Measurements from ENCODE around the gene OR2T11. TPM values are rescaled to one million over a fixed set of nuclear protein-coding genes. Genes with fewer than 3 reads are reported as not detected.
"Not testable (repeated sequence)": the region's sequence is repeated elsewhere in the genome, so short reads cannot be mapped to it uniquely, and the experiment has no call there.

OR2T11 gene
- total RNA-seq, 2 donors from 2014 or later: not detected

- Mint-ChIP-seq H3K4me1 (ENCODE audit: low read depth) (peaks cover 8% of the 10 kb centered on the region), H3K27me3 (ENCODE audit: low read depth) (no peaks in the 10 kb centered on the region), H3K36me3 (ENCODE audit: insufficient read depth in 2 of 2) (no peaks in the 10 kb centered on the region), H3K9me3 (peaks cover 4 to 5% of the 10 kb centered on the region in 2 donors), H3K4me3 (no peak within 1 kb of the TSS), H3K27ac (no peak within 1 kb of the TSS)
- ATAC-seq (replicated peaks in 1 of 2) (no peak), DNase-seq (no peak)
Observed at GRCh38 chr1:248597589-248597988, 37.3 kb downstream of the OR2T11 start, which contains the start of gene OR2T10. Gene OR2T10 (minus strand): TSS chr1:248597700. CDS start chr1:248593768, 3,932 bp downstream.

- Mint-ChIP-seq H3K4me3 (no peak overlapping the region), H3K4me1 (ENCODE audit: low read depth) (peaks cover 8% of the 10 kb centered on the region), H3K36me3 (ENCODE audit: insufficient read depth in 2 of 2) (no peaks in the 10 kb centered on the region), H3K9me3 (no peaks in the 10 kb centered on the region), H3K27ac (no peak overlapping the region), H3K27me3 (ENCODE audit: low read depth) (no peaks in the 10 kb centered on the region)
- ATAC-seq (replicated peaks in 1 of 2): peak; percentile 54 to 84
- DNase-seq: no peak
Observed at GRCh38 chr1:248596615-248597014, 38.3 kb downstream of the OR2T11 start.

- no peak for ATAC-seq (replicated peaks in 1 of 2)
- H3K4me1 Mint-ChIP-seq (ENCODE audit: low read depth): peaks cover 8% of the 10 kb centered on the region
- H3K27me3 Mint-ChIP-seq (ENCODE audit: low read depth): no peaks in the 10 kb centered on the region
Observed at GRCh38 chr1:248593226-248593625, 41.7 kb downstream of the OR2T11 start.

GRCh38 chr1:248592655-248593054, 42.2 kb downstream of the OR2T11 start:
- H3K4me3 Mint-ChIP-seq: no peak overlapping the region
- no peaks in the 10 kb centered on the region for H3K9me3 Mint-ChIP-seq
- H3K4me1 Mint-ChIP-seq (ENCODE audit: low read depth): peaks cover 8% of the 10 kb centered on the region
- no peak overlapping the region for H3K27ac Mint-ChIP-seq
- DNase-seq (no peak), ATAC-seq (replicated peaks in 1 of 2) (no peak)
- H3K27me3 Mint-ChIP-seq (ENCODE audit: low read depth): no peaks in the 10 kb centered on the region
- no peaks in the 10 kb centered on the region for H3K36me3 Mint-ChIP-seq (ENCODE audit: insufficient read depth in 2 of 2)

More at GRCh38 chr1:248593226-248593625, 41.7 kb downstream of the OR2T11 start:
- DNase-seq: no peak
- Mint-ChIP-seq H3K27ac (no peak overlapping the region), H3K36me3 (ENCODE audit: insufficient read depth in 2 of 2) (no peaks in the 10 kb centered on the region), H3K9me3 (no peaks in the 10 kb centered on the region), H3K4me3 (no peak overlapping the region)

GRCh38 chr1:248590055-248590454, 44.8 kb downstream of the OR2T11 start:
- H3K4me3 Mint-ChIP-seq: no peak overlapping the region
- H3K4me1 Mint-ChIP-seq (ENCODE audit: low read depth): no peaks in the 10 kb centered on the region
- H3K27ac Mint-ChIP-seq: no peak overlapping the region
- H3K36me3 Mint-ChIP-seq (ENCODE audit: insufficient read depth in 2 of 2): no peaks in the 10 kb centered on the region
- DNase-seq (no peak), ATAC-seq (replicated peaks in 1 of 2) (no peak)
- peaks cover 0 to 2% of the 10 kb centered on the region in 2 donors for H3K9me3 Mint-ChIP-seq
- H3K27me3 Mint-ChIP-seq (ENCODE audit: low read depth): peaks cover 6% of the 10 kb centered on the region

GRCh38 chr1:248589334-248589733, 45.6 kb downstream of the OR2T11 start:
- DNase-seq: no peak
- peaks cover 4% of the 10 kb centered on the region for H3K4me1 Mint-ChIP-seq (ENCODE audit: low read depth)
- ATAC-seq (replicated peaks in 1 of 2): no peak
- no peak overlapping the region for H3K27ac Mint-ChIP-seq
- peaks cover 2% of the 10 kb centered on the region in 2 donors for H3K9me3 Mint-ChIP-seq
- H3K27me3 Mint-ChIP-seq (ENCODE audit: low read depth): peaks cover 6% of the 10 kb centered on the region
- H3K36me3 Mint-ChIP-seq (ENCODE audit: insufficient read depth in 2 of 2): no peaks in the 10 kb centered on the region
- H3K4me3 Mint-ChIP-seq: no peak overlapping the region

- Mint-ChIP-seq H3K27ac (no peak overlapping the region), H3K36me3 (ENCODE audit: insufficient read depth in 2 of 2) (no peaks in the 10 kb centered on the region), H3K4me1 (ENCODE audit: low read depth) (peaks cover 6% of the 10 kb centered on the region), H3K9me3 (peaks cover 2 to 4% of the 10 kb centered on the region in 2 donors), H3K27me3 (ENCODE audit: low read depth) (peaks cover 6% of the 10 kb centered on the region), H3K4me3 (peak overlapping the region in 1 of 2 donors; percentile 12)
- DNase-seq (no peak), ATAC-seq (replicated peaks in 1 of 2) (peak in 1 of 2 donors; percentile 28)
Observed at GRCh38 chr1:248585266-248585665, 49.6 kb downstream of the OR2T11 start.

- Mint-ChIP-seq H3K9me3 (peaks cover 2 to 3% of the 10 kb centered on the region in 2 donors), H3K36me3 (ENCODE audit: insufficient read depth in 2 of 2) (no peaks in the 10 kb centered on the region), H3K4me1 (ENCODE audit: low read depth) (peaks cover 10% of the 10 kb centered on the region), H3K27ac (no peak overlapping the region), H3K4me3 (peak overlapping the region in 1 of 2 donors; percentile 23), H3K27me3 (ENCODE audit: low read depth) (no peaks in the 10 kb centered on the region)
- DNase-seq (no peak), ATAC-seq (replicated peaks in 1 of 2) (peak; percentile 45)
Observed at GRCh38 chr1:248576260-248576980, 58.5 kb downstream of the OR2T11 start.

GRCh38 chr1:248574657-248575056, 60.2 kb downstream of the OR2T11 start, which contains the start of gene OR2T34:
Gene OR2T34 (minus strand): TSS chr1:248574757. CDS start chr1:248574757, 0 bp downstream.
- H3K27ac Mint-ChIP-seq; H3K9me3 Mint-ChIP-seq; H3K4me3 Mint-ChIP-seq; H3K4me1 Mint-ChIP-seq (ENCODE audit: low read depth); H3K36me3 Mint-ChIP-seq (ENCODE audit: insufficient read depth in 2 of 2); DNase-seq; H3K27me3 Mint-ChIP-seq (ENCODE audit: low read depth); ATAC-seq (replicated peaks in 1 of 2): not testable (repeated sequence)

GRCh38 chr1:248573856-248574255, 61.0 kb downstream of the OR2T11 start:
- DNase-seq; H3K27me3 Mint-ChIP-seq (ENCODE audit: low read depth); H3K36me3 Mint-ChIP-seq (ENCODE audit: insufficient read depth in 2 of 2); H3K27ac Mint-ChIP-seq; ATAC-seq (replicated peaks in 1 of 2); H3K4me1 Mint-ChIP-seq (ENCODE audit: low read depth); H3K9me3 Mint-ChIP-seq; H3K4me3 Mint-ChIP-seq: not testable (repeated sequence)

Other genes with a start within 250 kb of the OR2T11 start
- not detected for gene OR2T1, start 232.0 kb downstream of the OR2T11 start, total RNA-seq
- not detected for gene OR2T2, start 189.5 kb downstream of the OR2T11 start, total RNA-seq
- gene OR2T3, start 161.7 kb downstream of the OR2T11 start, total RNA-seq: not detected
- gene OR2T5, start 146.5 kb downstream of the OR2T11 start, total RNA-seq: not detected
- gene OR2G6, start 127.0 kb downstream of the OR2T11 start, total RNA-seq: not detected
- gene OR2T29, start 72.3 kb downstream of the OR2T11 start, total RNA-seq: not detected
- gene OR2T34, start 60.3 kb downstream of the OR2T11 start, total RNA-seq: not detected
- gene OR2T10, start 37.4 kb downstream of the OR2T11 start, total RNA-seq: not detected
- not detected for gene OR2T35, start 10.2 kb upstream of the OR2T11 start, total RNA-seq
- gene OR2T27, start 20.4 kb upstream of the OR2T11 start, total RNA-seq: not detected
- not detected for gene OR14I1, start 67.7 kb upstream of the OR2T11 start, total RNA-seq
- not detected for gene LYPD8, start 120.7 kb upstream of the OR2T11 start, total RNA-seq
- 10 to 100 TPM; 23.1 to 25.3 TPM for gene SH3BP5L, start 190.8 kb upstream of the OR2T11 start, total RNA-seq
- gene ZNF672, start 203.1 kb upstream of the OR2T11 start, total RNA-seq: 10 to 100 TPM; 42.2 to 47.6 TPM
- 10 to 100 TPM; 42.8 to 57.6 TPM for gene ZNF692, start 224.0 kb upstream of the OR2T11 start, total RNA-seq

All from activated T-cell treated with anti-CD3 and anti-CD28 coated beads, Interleukin-2, amount 50 U/mL, for 72 hours (primary cell).